ENCODE results near the gene PGGT1B.

The PGGT1B gene

GRCh38 chr5:115170134-115170928, 92.3 kb downstream of the PGGT1B start:
- TF ChIP-seq CTCF (IDR thresholded peaks at IDR 0.05; ENCODE audit: extremely low read depth, insufficient read depth, missing control alignments) = no peak
- in situ Hi-C loops (cut with MboI; ENCODE audit: low pct_unique_long_range_greater_than_20kb, low sequenced_read_pairs, unreplicated experiment) = no loop called here
- DNase-seq (ENCODE audit: low spot score) = no peak

- DNase-seq (ENCODE audit: low spot score) = peak; percentile 94
- peak; percentile 24 for TF ChIP-seq CTCF (IDR thresholded peaks at IDR 0.05; ENCODE audit: extremely low read depth, insufficient read depth, missing control alignments)
- in situ Hi-C loops (cut with MboI; ENCODE audit: low pct_unique_long_range_greater_than_20kb, low sequenced_read_pairs, unreplicated experiment) = no loop called here
Observed at GRCh38 chr5:115169487-115170133, 93.1 kb downstream of the PGGT1B start, which contains the start of gene TRIM36. TRIM36 (minus strand) TSS chr5:115169908; CDS start chr5:115169634, 274 bp downstream.

GRCh38 chr5:115168829-115169486, 93.7 kb downstream of the PGGT1B start:
- TF ChIP-seq CTCF (IDR thresholded peaks at IDR 0.05; ENCODE audit: extremely low read depth, insufficient read depth, missing control alignments) = no peak
- peak; percentile 40 for DNase-seq (ENCODE audit: low spot score)
- in situ Hi-C loops (cut with MboI; ENCODE audit: low pct_unique_long_range_greater_than_20kb, low sequenced_read_pairs, unreplicated experiment) = no loop called here

GRCh38 chr5:115166744-115167393, 95.8 kb downstream of the PGGT1B start:
- no peak for DNase-seq (ENCODE audit: low spot score)
- in situ Hi-C loops (cut with MboI; ENCODE audit: low pct_unique_long_range_greater_than_20kb, low sequenced_read_pairs, unreplicated experiment) = no loop called here
- TF ChIP-seq CTCF (IDR thresholded peaks at IDR 0.05; ENCODE audit: extremely low read depth, insufficient read depth, missing control alignments) = no peak

GRCh38 chr5:115165790-115166189, 96.9 kb downstream of the PGGT1B start:
- TF ChIP-seq CTCF (IDR thresholded peaks at IDR 0.05; ENCODE audit: extremely low read depth, insufficient read depth, missing control alignments) = no peak
- no peak for DNase-seq (ENCODE audit: low spot score)
- in situ Hi-C loops (cut with MboI; ENCODE audit: low pct_unique_long_range_greater_than_20kb, low sequenced_read_pairs, unreplicated experiment) = no loop called here

GRCh38 chr5:115160975-115161475, 101.7 kb downstream of the PGGT1B start:
- in situ Hi-C loops (cut with MboI; ENCODE audit: low pct_unique_long_range_greater_than_20kb, low sequenced_read_pairs, unreplicated experiment) = no loop called here
- DNase-seq (ENCODE audit: low spot score) = no peak
- TF ChIP-seq CTCF (IDR thresholded peaks at IDR 0.05; ENCODE audit: extremely low read depth, insufficient read depth, missing control alignments) = no peak

Measured in GM13977 (cell line).